PC-3 (cell line): ENCODE measurements around the gene CPLX4.

Source experiments
- CTCF ChIP-seq: fragments of 300-600 bp; sonication (generic); conservative IDR thresholded peaks from 2 replicates; pipeline ENCODE4 v1.5.1; 2017; ENCODE audit warnings: antibody characterized with exemption, low read depth, mild to moderate bottlenecking, low read length
- EZH2 ChIP-seq: fragments of 300-600 bp; sonication (generic); IDR thresholded peaks from one replicate; pipeline ENCODE4 v1.6.1; 2017; ENCODE audit warnings: antibody characterized with exemption, mild to moderate bottlenecking, low read length; ENCODE audit not compliant: unreplicated experiment

DNA sequence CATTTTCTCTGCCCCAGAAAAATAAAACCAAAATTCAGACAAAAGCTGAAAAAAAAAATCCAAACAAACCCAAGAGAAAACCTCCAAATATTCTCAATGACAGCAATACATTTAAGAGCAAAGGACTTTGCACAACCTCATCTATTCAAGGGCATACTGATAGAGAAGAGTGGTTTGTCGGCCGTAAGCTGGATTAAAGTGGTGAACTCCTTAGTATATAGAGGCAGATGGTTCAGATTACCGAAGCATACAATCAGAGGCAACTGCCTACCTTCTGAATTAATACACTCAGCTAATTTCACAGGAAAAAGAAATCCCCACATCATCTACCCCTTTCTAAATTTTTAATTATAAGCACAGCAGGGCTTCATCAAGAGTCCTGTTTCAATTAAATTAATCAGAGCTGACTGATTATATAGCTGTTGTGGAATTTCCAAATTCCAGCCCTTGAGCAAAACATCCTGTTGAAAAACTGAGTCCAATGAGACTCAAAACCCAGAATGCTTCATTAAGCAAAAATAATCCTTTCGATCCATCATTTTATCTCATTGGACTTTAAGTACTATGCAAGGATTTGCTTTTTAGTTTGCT, at the start of gene CPLX4:
- TF ChIP-seq CTCF = no peak
- no peak for TF ChIP-seq EZH2
